ENCODE measurements around the gene ZNF692.
A peak's percentile ranks its signal among the peaks of the same experiment; 100 is the strongest.

The ZNF692 gene

GRCh38 chr1:248848602-248849001 is 10.3 kb downstream of the ZNF692 start:
- no peaks in the 10 kb centered on the region for H3K27me3 ChIP-seq (ENCODE audit: control insufficient read depth in 1 of 2, insufficient read depth in 2 of 2, low read length in 2 of 2)
- H3K4me3 ChIP-seq (ENCODE audit: low read length in 2 of 2): no peak overlapping the region
- H3K36me3 ChIP-seq (ENCODE audit: control insufficient read depth in 2 of 2, insufficient read depth in 2 of 2, low read length in 2 of 2): peaks cover 56 to 60% of the 10 kb centered on the region in 2 donors
- H3K9ac ChIP-seq (ENCODE audit: low read length in 2 of 2): no peak overlapping the region
- peaks cover 3% of the 10 kb centered on the region for H3K4me1 ChIP-seq (ENCODE audit: control insufficient read depth, insufficient read depth, low read length)
- no peaks in the 10 kb centered on the region for H3K9me3 ChIP-seq (ENCODE audit: control insufficient read depth in 2 of 2, low read length in 2 of 2)
- no peak overlapping the region for H3K27ac ChIP-seq (ENCODE audit: low read length)

- Histone ChIP-seq H3K27ac (ENCODE audit: low read length) (no peak overlapping the region), H3K9ac (ENCODE audit: low read length in 2 of 2) (no peak overlapping the region), H3K36me3 (ENCODE audit: control insufficient read depth in 2 of 2, insufficient read depth in 2 of 2, low read length in 2 of 2) (peaks cover 53 to 55% of the 10 kb centered on the region in 2 donors), H3K9me3 (ENCODE audit: control insufficient read depth in 2 of 2, low read length in 2 of 2) (no peaks in the 10 kb centered on the region), H3K4me1 (ENCODE audit: control insufficient read depth, insufficient read depth, low read length) (peaks cover 3% of the 10 kb centered on the region), H3K4me3 (ENCODE audit: low read length in 2 of 2) (no peak overlapping the region), H3K27me3 (ENCODE audit: control insufficient read depth in 1 of 2, insufficient read depth in 2 of 2, low read length in 2 of 2) (no peaks in the 10 kb centered on the region)
These were observed 10.8 kb downstream of the ZNF692 start for GRCh38 chr1:248847956-248848561.

GRCh38 chr1:248847181-248847955 is 11.5 kb downstream of the ZNF692 start:
- no peaks in the 10 kb centered on the region for H3K27me3 ChIP-seq (ENCODE audit: control insufficient read depth in 1 of 2, insufficient read depth in 2 of 2, low read length in 2 of 2)
- H3K9me3 ChIP-seq (ENCODE audit: control insufficient read depth in 2 of 2, low read length in 2 of 2): no peaks in the 10 kb centered on the region
- H3K9ac ChIP-seq (ENCODE audit: low read length in 2 of 2): no peak overlapping the region
- H3K36me3 ChIP-seq (ENCODE audit: control insufficient read depth in 2 of 2, insufficient read depth in 2 of 2, low read length in 2 of 2): peaks cover 53 to 55% of the 10 kb centered on the region in 2 donors
- no peak overlapping the region for H3K4me3 ChIP-seq (ENCODE audit: low read length in 2 of 2)
- H3K4me1 ChIP-seq (ENCODE audit: control insufficient read depth, insufficient read depth, low read length): peaks cover 9% of the 10 kb centered on the region
- H3K27ac ChIP-seq (ENCODE audit: low read length): no peak overlapping the region

- Histone ChIP-seq H3K9me3 (ENCODE audit: control insufficient read depth in 2 of 2, low read length in 2 of 2) (no peaks in the 10 kb centered on the region), H3K4me1 (ENCODE audit: control insufficient read depth, insufficient read depth, low read length) (peaks cover 18% of the 10 kb centered on the region), H3K27ac (ENCODE audit: low read length) (no peak overlapping the region), H3K4me3 (ENCODE audit: low read length in 2 of 2) (no peak overlapping the region), H3K27me3 (ENCODE audit: control insufficient read depth in 1 of 2, insufficient read depth in 2 of 2, low read length in 2 of 2) (no peaks in the 10 kb centered on the region), H3K36me3 (ENCODE audit: control insufficient read depth in 2 of 2, insufficient read depth in 2 of 2, low read length in 2 of 2) (peaks cover 45 to 47% of the 10 kb centered on the region in 2 donors), H3K9ac (ENCODE audit: low read length in 2 of 2) (no peak overlapping the region)
These were observed 14.4 kb downstream of the ZNF692 start for GRCh38 chr1:248844526-248844925.

GRCh38 chr1:248843687-248844086 is 15.2 kb downstream of the ZNF692 start:
- Histone ChIP-seq H3K9ac (ENCODE audit: low read length in 2 of 2) (no peak overlapping the region), H3K9me3 (ENCODE audit: control insufficient read depth in 2 of 2, low read length in 2 of 2) (no peaks in the 10 kb centered on the region), H3K27me3 (ENCODE audit: control insufficient read depth in 1 of 2, insufficient read depth in 2 of 2, low read length in 2 of 2) (no peaks in the 10 kb centered on the region), H3K36me3 (ENCODE audit: control insufficient read depth in 2 of 2, insufficient read depth in 2 of 2, low read length in 2 of 2) (peaks cover 37 to 41% of the 10 kb centered on the region in 2 donors), H3K4me1 (ENCODE audit: control insufficient read depth, insufficient read depth, low read length) (peaks cover 21% of the 10 kb centered on the region), H3K4me3 (ENCODE audit: low read length in 2 of 2) (no peak overlapping the region), H3K27ac (ENCODE audit: low read length) (no peak overlapping the region)

GRCh38 chr1:248842781-248843331 is 16.0 kb downstream of the ZNF692 start:
- Histone ChIP-seq H3K9me3 (ENCODE audit: control insufficient read depth in 2 of 2, low read length in 2 of 2) (no peaks in the 10 kb centered on the region), H3K36me3 (ENCODE audit: control insufficient read depth in 2 of 2, insufficient read depth in 2 of 2, low read length in 2 of 2) (peaks cover 30 to 33% of the 10 kb centered on the region in 2 donors), H3K4me3 (ENCODE audit: low read length in 2 of 2) (no peak overlapping the region), H3K27ac (ENCODE audit: low read length) (peak overlapping the region; percentile 49), H3K27me3 (ENCODE audit: control insufficient read depth in 1 of 2, insufficient read depth in 2 of 2, low read length in 2 of 2) (no peaks in the 10 kb centered on the region), H3K9ac (ENCODE audit: low read length in 2 of 2) (peak overlapping the region in 1 of 2 donors; percentile 5), H3K4me1 (ENCODE audit: control insufficient read depth, insufficient read depth, low read length) (peaks cover 21% of the 10 kb centered on the region)

GRCh38 chr1:248841702-248842395 is 17.0 kb downstream of the ZNF692 start:
- Histone ChIP-seq H3K36me3 (ENCODE audit: control insufficient read depth in 2 of 2, insufficient read depth in 2 of 2, low read length in 2 of 2) (peaks cover 23 to 24% of the 10 kb centered on the region in 2 donors), H3K4me1 (ENCODE audit: control insufficient read depth, insufficient read depth, low read length) (peaks cover 27% of the 10 kb centered on the region), H3K27ac (ENCODE audit: low read length) (peak overlapping the region; percentile 49), H3K27me3 (ENCODE audit: control insufficient read depth in 1 of 2, insufficient read depth in 2 of 2, low read length in 2 of 2) (no peaks in the 10 kb centered on the region), H3K4me3 (ENCODE audit: low read length in 2 of 2) (peak overlapping the region in 1 of 2 donors; percentile 29), H3K9me3 (ENCODE audit: control insufficient read depth in 2 of 2, low read length in 2 of 2) (no peaks in the 10 kb centered on the region), H3K9ac (ENCODE audit: low read length in 2 of 2) (peak overlapping the region; percentile 39 to 55)

- H3K9ac ChIP-seq (ENCODE audit: low read length in 2 of 2): peak overlapping the region in 1 of 2 donors; percentile 19
- no peaks in the 10 kb centered on the region for H3K9me3 ChIP-seq (ENCODE audit: control insufficient read depth in 2 of 2, low read length in 2 of 2)
- H3K4me1 ChIP-seq (ENCODE audit: control insufficient read depth, insufficient read depth, low read length): peaks cover 27% of the 10 kb centered on the region
- no peaks in the 10 kb centered on the region for H3K27me3 ChIP-seq (ENCODE audit: control insufficient read depth in 1 of 2, insufficient read depth in 2 of 2, low read length in 2 of 2)
- no peak overlapping the region for H3K4me3 ChIP-seq (ENCODE audit: low read length in 2 of 2)
- H3K27ac ChIP-seq (ENCODE audit: low read length): no peak overlapping the region
- H3K36me3 ChIP-seq (ENCODE audit: control insufficient read depth in 2 of 2, insufficient read depth in 2 of 2, low read length in 2 of 2): peaks cover 14 to 15% of the 10 kb centered on the region in 2 donors
These were observed 17.9 kb downstream of the ZNF692 start for GRCh38 chr1:248840946-248841345.

GRCh38 chr1:248839168-248839555 is 19.7 kb downstream of the ZNF692 start:
- H3K36me3 ChIP-seq (ENCODE audit: control insufficient read depth in 2 of 2, insufficient read depth in 2 of 2, low read length in 2 of 2): no peaks in the 10 kb centered on the region
- H3K4me3 ChIP-seq (ENCODE audit: low read length in 2 of 2): peak overlapping the region; percentile 67 to 87
- peaks cover 27% of the 10 kb centered on the region for H3K4me1 ChIP-seq (ENCODE audit: control insufficient read depth, insufficient read depth, low read length)
- no peaks in the 10 kb centered on the region for H3K27me3 ChIP-seq (ENCODE audit: control insufficient read depth in 1 of 2, insufficient read depth in 2 of 2, low read length in 2 of 2)
- no peaks in the 10 kb centered on the region for H3K9me3 ChIP-seq (ENCODE audit: control insufficient read depth in 2 of 2, low read length in 2 of 2)
- peak overlapping the region; percentile 100 for H3K27ac ChIP-seq (ENCODE audit: low read length)
- H3K9ac ChIP-seq (ENCODE audit: low read length in 2 of 2): peak overlapping the region; percentile 95 to 97

GRCh38 chr1:248838357-248839167 is 20.3 kb downstream of the ZNF692 start:
- Histone ChIP-seq H3K27me3 (ENCODE audit: control insufficient read depth in 1 of 2, insufficient read depth in 2 of 2, low read length in 2 of 2) (no peaks in the 10 kb centered on the region), H3K9me3 (ENCODE audit: control insufficient read depth in 2 of 2, low read length in 2 of 2) (no peaks in the 10 kb centered on the region), H3K9ac (ENCODE audit: low read length in 2 of 2) (peak overlapping the region; percentile 95 to 97), H3K36me3 (ENCODE audit: control insufficient read depth in 2 of 2, insufficient read depth in 2 of 2, low read length in 2 of 2) (no peaks in the 10 kb centered on the region), H3K4me3 (ENCODE audit: low read length in 2 of 2) (peak overlapping the region; percentile 67 to 87), H3K4me1 (ENCODE audit: control insufficient read depth, insufficient read depth, low read length) (peaks cover 27% of the 10 kb centered on the region), H3K27ac (ENCODE audit: low read length) (peak overlapping the region; percentile 100)
